GM21723 (cell line): Measurements from ENCODE around the gene CCDC12.

Experiments used
- ATAC-seq: cut with Tn5 transposase; IDR thresholded peaks from one replicate; pipeline ENCODE4 v1.9.1; 2021; ENCODE audit warnings: mild to moderate bottlenecking, moderate library complexity; ENCODE audit not compliant: unreplicated experiment

CCDC12 gene

DNA sequence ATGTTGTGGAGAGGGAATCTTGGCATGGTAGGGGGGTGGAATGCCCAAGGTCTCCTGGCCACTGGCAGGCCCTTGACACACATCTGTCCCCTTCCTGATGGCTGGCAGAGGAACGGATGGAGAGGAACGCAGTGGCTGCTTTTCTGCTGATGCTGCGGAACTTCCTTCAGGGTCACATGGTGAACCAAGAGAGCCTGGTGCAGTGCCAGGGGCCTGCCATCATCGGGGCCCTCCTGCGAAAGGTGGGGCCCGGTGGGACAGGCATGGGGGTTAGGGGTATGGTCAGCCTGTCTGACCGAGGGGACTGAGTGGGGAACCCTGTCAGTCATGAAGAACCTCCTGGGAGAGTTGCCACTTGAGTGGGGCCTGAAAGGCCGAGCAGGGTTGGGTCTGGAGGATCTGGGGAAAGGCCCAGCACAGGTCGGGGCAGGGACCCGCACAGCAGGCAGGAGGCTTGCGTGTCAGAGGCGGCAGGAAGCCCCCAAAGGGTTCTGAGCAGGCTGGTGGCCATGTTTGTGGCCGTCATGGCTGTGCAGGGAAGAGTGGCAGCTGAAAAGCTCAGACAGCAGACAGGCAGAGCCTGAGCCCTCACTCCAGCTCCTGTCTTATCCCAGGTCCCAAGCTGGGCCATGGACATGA, 21.0 kb upstream of the CCDC12 start:
- no peak for ATAC-seq

DNA sequence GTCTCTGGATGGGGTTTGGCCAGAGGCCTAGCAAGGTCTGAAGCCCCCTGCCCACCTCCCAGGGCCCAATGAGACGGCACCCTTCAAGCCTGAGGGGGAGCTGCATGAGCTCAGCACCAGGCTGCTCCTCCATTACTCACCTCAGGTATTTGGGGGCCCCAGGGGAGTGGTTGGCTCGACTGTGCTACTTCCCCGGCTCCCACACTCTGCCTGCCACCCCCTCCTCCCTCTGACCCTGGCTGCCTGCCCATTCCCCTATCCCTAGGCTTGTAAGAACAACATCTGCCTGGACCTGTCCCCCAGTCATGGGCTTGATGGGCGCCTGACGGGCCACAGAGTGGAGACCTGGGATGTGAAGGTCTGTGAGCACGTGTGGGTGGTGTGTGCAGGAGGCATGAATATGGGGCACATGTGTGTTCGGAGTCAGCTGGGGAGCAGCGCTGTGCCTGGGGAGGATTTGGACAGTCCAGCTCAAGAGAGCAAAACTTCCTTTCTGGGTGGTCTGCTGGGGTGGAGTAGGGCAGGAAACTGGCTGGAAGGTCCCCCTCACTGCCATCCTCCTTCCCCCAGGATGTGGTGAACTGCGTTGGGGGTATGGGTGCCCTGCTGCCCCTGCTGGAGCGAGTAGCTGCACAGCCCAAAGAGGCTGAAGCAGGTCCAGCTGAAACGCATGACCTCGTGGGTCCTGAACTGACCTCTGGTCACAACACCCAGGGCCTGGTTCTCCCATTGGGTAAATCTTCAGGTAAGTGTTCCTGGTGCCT, 20.3 kb upstream of the CCDC12 start:
- no peak for ATAC-seq

DNA sequence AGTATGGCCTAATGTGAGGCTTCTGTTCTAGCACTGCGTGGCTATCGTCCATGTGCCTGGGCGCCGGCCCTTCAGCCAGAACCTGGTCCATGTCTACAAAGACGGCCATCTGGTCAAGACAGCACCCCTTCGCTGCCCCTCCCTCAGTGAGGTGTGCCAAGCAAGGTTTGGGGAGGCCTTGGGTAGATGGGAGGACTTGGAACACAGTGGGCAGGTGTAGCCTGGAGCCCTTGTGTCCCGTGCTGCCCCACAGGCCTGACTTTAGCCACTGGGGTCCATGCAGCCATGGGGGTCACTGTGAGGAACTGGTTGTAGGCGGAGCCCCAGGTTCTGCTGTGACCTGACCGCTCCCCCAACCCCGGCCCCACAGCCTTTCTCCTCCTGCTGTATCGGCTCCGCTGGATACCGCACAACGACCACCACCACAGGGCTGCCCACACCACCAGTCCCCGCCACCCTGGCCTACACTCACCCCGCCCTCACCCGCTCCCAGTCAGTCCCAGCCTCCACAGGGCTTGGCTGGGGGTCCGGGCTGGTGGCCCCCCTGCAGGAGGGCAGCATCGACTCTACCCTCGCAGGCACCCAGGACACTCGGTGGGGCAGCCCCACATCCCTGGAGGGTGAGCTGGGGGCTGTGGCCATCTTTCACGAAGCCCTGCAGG, 19.5 kb upstream of the CCDC12 start:
- ATAC-seq, result no peak

DNA sequence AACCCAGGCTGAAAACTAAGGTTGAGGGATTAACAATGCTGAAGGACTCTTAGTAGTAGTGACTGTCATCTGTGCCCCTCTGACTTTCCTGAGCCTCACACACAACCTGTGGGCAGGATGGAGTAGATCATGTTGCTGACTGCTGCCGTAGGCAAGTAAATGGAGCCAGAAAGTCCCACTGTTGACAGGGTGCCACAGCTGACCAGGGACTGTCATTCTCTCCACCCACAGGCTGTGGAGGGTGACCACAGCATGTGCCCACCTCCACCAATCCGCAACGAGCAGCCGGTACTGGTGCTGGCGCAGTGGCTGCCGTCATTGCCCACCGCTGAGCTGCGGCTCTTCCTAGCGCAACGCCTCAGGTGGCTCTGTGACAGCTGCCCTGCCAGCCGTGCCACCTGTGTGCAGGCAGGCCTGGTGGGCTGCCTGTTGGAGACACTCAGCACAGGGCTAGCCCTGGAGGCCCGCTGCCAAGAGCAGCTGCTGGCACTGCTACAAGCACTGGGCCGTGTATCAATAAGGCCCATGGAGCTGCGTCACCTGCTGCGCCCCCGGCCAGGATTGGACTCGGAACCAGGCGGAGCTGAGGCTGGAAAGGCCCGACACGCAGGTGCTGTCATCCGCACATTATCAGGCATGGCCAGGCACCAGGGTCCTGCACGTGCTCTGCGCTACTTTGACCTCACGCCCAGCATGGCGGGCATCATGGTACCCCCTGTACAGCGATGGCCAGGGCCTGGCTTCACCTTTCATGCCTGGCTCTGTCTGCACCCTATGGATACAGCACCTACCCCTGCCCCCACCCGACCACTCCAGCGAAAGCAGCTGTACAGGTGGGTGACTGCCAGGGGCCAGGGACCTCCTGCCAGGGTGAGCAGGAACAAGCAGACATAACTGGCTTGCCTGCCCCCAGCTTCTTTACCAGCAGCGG, 18.5 kb upstream of the CCDC12 start:
- no peak for ATAC-seq

DNA sequence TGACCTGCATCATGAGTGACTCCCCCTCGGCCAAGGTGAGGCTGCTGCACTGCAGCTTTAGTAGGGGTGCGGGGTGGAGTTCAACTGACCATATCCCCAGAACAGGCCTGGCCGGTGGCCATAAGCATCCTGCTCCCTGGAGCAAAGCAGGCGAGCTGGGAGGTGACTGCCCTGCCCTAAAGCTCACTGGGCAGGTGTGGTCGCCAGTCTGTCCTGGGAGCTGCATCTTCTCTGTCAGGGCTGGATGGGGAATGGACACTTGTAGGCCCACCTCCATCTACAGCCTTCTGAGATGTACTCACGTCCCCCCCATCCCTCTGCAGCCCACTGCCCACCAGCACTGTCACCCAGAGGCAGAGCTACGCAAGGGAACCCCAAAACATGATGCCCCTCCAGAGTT, 17.4 kb upstream of the CCDC12 start:
- no peak for ATAC-seq

DNA sequence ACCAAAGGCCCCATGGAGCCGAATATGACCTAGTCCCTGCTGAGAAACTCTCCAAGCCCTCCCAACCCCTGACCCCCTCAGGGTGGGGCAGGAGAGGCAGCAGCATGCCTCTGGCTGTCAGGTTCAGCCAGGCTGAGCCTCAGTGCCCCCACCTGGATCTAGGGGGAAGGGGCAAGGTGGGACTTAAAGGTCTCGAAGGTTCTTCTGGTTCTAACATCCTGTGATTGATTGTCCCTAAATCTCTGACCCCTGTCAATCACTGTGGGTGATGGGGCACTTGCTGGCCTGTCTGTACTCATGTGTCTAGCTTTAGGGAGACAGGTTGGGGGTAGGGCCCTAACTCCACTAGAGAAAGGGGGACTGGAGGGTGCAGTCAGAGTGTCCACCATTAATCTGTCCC, 16.7 kb upstream of the CCDC12 start:
- ATAC-seq, result no peak

DNA sequence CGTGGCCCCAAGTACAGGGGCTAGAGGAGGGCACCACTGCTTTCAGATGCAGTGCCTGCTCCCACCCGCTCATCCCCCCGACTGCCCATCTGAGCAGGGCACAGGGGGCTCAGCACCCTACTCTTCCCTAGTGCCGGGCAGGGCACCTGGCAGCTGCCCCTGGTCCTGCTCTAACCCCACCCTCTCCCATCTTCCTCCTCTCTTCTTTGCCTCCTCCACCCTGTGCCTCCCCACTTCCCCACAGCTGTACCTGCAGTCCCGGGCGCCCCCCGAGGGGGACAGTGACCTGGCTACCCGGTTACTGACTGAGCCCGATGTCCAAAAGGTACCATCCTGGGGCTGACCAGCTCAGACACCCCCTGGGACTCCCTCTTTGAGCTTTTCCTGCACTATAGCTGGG, 15.7 kb upstream of the CCDC12 start:
- ATAC-seq, result no peak

DNA sequence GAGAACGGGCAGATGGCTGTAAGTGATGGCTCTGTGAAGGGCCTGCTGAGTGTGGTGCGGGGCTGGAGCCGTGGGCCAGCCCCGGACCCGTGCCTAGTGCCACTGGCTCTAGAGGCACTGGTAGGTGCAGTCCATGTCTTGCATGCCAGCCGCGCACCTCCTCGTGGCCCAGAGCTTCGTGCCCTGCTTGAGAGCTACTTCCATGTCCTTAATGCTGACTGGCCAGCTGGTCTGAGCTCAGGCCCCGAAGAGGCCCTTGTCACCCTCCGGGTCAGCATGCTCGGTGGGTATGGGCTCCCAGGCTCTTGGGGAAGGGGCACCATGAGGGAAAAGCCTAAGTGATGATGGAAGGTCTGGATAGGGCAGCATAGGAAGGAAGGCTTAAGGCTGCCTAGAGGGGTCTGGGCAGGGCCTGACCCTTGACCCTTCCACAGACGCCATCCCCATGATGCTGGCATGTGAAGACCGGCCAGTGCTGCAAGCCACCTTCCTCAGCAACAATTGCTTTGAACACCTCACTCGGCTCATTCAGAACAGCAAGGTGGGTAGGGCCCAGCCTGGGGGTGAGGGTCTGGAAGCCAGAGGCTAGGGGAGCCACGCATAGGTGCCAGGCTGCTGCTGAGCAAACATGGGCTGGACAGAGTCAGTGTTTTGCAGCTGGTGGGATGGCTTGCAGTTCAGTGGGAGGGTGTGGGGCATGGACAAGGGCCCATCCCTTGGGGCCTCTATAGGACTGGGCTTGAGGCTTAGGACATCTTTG, 15.0 kb upstream of the CCDC12 start:
- ATAC-seq, result no peak

DNA sequence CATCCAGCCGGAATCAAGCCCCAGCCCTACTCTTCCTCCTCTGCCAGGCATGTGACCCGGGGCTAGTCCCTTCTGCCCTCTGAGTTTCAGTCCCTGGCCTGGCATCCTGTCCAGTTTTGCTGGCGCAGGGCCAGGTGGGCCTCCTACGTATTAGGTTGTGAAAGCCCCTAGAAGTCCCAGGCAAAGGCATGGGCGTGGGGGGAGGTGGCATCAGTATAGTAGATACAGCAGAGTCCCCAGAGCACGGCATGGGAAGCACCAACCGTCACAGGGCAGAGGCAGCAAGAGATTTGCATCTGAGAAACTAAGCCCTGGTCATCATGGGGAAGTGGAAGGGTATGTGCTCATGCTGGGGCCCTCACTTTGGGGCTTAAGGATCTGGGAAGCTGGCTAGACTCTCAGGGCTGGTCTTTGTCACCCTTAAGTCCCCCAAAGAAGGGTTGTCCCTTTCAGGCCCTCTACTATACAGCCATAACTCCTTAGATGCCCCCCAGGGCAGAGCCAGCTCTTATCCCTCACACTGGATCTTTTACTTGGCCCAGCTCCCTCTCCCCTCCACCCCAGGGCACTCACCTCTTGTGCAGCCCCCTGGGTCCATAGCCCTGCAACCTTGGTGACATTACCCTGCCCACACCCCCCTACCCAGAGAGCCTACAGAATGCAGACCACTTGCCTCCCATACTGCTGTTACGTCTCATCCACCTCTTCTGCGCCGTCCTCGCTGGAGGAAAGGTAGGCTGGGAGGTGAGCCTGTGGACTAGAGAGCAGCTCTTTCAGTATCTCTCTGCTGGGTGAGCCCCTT, 14.2 kb upstream of the CCDC12 start:
- ATAC-seq, result peak; percentile 36

DNA sequence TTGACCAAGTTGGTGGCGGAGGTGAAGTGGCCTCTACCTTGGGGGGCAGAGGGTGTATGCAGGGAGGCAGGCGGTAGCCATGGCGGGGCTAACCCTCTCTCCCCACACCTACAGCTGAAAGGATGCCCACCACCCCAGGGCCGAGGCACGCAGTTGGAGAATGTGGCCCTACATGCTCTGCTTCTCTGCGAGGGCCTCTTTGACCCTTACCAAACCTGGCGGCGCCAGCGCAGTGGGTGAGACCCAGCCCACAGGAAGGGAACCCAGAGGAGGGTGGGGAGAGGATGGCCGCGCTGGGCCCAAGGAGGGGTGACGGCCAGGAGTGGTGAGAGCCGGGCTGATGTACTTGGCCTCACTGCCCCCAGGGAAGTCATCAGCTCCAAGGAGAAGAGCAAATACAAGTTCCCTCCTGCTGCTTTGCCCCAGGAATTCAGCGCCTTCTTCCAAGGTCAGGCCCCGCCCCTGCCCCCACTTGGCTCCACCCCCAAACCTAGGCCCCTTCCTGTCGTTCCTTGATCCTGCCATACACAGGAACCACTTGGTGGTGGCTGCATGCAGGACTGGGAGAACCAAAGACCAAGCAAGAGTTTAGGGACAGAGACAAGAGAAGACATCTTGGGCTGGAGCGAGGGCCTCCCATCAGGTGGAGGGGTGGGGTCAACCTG, 12.7 kb upstream of the CCDC12 start:
- no peak for ATAC-seq

DNA sequence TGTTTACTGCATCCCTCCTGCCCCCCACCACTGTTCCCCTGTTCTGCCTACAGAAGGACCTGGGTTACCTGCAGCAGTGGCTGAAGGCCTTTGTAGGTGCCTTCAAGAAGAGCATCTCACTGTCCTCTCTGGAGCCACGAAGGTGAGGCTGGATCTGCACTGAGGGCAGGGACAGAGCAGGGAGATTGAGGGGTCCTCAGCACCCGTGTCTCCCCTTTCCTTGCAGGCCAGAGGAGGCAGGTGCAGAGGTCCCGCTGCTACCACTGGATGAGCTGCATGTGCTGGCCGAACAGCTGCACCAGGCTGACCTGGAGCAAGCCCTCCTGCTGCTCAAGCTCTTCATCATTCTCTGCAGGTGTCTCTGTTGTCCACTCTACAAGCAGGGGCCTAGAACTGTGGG, 12.1 kb upstream of the CCDC12 start:
- no peak for ATAC-seq

DNA sequence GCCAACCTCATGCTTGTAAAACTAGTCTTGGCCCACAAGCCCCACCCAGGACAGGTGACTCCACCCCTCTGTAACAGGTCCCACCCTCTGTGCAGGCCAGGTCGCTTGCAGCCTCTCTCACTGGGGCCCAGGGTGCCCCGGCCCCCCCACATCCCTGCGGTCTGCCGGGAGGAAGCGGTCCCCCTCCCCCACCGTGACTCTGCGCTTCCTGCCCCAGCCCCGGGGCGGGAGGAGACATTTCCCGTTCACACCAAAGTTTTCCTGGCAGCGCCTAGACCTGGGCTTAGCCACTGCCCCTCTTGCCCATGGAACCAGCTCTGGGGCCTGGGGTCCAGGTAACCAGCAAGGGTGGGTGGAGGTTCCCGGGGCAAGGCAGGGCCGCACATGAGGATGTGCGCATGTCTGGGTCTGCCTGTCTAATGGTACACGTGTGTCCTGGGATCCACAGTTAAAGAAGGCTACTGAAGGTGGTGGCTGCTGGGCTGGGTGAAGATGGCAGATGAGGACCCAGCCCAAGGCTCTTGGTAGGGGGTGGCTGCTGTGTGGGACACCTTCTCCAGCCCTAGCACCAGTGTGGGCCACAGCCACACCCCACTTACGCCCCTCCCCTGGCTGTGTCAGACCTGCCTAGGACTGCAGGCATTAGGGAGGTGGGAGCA, 11.3 kb upstream of the CCDC12 start:
- ATAC-seq, result peak; percentile 75

DNA sequence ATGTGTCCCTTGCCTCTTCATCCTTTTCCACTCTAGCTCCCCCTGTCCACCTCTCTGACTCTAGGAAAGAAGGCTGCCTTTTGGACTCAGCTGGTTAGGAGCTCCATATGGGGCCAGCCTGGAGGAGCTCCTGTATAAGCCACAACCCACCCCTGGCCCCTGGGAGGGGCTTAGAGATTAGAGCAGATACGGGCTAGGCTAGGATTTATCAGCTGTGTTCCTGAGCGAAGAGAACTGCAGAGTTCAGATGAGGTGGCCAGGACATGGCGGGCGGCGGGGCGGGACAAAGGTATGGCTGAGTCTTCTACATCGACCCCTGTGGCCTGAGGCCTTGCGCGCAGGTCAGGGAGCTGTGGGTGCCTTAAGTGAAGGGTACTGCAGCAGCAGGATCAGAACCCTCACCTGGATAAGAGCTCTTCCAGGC, 10.8 kb upstream of the CCDC12 start:
- ATAC-seq, result peak; percentile 1

DNA sequence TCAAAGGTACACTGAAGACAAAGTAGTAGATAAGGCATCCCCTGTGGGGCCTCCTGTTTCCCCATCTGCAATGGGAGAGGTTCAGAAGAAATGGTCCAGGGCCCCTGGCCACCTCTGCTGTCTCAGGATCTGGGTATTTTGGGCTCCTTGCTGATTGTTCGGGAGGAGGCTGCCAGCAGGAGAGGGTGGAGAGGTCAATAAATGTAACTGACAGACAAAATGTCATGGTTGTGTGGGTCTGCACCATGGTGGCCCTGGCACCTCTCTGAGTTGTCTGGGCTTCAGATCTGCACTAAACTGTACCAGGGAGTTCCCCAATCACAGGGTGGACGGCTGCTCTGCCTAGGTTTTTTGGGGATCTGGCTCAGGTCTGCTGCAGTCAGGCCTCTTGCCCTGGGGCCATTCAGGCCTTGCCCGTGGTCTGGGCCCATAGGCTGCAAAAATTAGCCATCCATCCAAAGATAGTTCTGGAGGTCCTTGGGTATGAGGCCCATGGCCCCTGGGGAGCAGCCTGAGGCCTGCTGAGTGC, 10.3 kb upstream of the CCDC12 start:
- no peak for ATAC-seq

DNA sequence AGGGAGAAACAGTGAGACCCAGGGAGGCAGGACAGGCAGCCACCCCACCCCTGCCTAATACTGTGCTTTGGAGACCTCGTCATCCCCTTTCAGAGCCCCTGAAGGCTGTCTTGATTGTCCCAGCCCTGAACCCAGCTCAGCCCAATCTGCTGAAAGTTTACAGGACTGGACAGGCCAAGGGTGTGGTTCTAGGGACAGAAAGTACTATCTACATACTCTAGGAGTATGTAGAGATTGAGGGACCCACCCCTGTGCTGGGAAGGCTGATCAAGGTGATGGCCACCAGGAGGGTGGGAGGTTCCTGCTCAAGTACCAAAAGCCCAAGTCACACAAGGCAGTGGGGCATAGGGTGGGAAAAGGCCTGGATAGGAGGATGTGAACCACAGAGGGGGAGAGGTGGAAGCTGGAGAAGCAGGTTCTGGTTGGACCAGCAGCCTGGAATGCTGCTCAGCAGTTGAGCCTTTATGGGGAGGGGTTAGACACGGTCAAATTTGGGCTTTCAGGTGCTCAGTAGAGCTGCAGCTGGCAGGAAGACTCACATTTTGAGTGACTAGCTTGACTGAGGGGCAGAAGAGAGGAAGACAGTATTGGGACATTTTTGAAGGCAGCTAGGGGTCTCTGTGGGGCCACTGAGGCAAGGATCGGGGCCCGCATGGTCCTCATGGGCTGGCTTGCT, 9.6 kb upstream of the CCDC12 start:
- no peak for ATAC-seq

DNA sequence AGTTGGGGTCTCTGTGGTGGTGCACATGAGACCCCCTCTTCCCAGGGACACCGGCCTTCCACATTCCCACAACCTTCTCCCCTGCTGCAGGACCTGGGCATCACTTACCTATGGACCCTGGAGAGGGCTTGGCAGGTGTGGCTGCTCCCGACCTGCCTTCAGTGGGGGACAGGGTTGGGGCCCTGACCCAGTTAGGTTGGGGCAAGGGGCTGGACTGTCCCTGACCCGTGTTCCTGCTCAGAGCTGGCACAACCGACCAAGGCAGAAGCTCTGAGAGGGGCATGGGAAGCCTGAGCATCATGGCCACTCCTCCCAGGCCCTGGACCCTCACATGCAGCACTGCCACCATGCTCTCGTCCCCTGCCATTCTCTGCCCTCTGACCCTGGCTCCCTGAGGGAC, 9.0 kb upstream of the CCDC12 start:
- ATAC-seq, result no peak

DNA sequence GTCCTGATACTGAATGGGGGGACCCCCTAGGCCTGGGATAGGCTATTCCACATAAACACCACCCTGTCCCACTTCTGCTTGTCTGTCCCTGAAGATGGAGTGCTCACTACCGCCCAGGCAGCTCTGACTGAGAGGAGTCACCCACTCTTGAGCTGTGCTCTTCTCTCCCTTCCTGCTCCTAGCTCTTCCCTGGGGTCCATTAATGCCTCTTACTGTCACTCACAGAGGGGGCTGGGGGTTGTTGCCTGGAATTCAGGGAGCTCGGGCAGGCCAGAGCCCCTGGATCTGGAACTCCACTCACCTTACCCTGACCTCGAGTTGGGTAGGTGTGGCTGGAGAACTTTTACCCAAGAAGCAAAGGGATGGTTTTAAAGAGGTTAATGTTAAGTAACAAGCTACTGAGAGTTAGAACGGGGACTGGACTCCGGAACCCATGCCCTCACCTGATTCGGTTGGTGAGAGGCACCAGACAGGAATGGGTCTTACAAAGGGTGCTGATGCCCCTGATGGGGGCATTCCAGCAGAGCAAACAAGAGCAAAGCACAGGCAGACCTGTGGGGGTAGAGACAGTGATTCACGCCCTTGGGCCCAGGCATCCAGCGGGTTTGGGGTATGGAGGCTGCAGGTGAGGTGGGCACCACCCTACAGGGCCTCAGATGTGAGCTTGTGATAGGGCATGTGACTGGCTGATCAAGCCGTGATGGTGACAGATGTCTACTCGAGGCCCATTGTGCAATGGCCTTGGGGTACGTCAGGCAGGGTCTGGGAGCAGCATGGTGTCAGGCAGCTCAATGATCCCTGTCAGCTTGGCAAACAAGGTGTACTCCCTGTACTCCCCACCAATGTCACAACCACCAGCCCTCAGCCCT, 8.3 kb upstream of the CCDC12 start:
- ATAC-seq, result no peak
